HG03439 (cell line): ENCODE results near the gene KIAA1586.
"Not testable (repeated sequence)": the region's sequence is repeated elsewhere in the genome, so short reads cannot be mapped to it uniquely, and the experiment has no call there.

ENCODE experiments used
- ATAC-seq: cut with Tn5 transposase; IDR thresholded peaks from one replicate; pipeline ENCODE4 v1.9.1; 2021; ENCODE audit warnings: mild to moderate bottlenecking, moderate library complexity; ENCODE audit not compliant: unreplicated experiment

Gene KIAA1586

DNA sequence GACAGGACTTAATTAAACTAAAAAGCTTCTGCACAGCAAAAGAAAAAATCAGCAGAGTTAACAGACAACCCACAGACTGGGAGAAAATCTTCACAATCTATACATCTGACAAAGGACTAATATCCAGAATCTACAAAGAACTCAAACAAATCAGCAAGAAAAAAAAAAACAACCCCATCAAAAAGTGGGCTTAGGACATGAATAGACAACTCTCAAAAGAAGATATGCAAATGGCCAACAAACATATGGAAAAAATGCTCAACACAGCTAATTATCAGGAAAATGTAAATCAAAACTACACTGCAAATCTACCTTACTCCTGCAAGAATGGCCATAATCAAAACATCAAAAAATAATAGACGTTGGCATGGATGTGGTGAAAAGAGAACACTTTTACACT, 2.4 kb upstream of the KIAA1586 start:
- ATAC-seq, result not testable (repeated sequence)

DNA sequence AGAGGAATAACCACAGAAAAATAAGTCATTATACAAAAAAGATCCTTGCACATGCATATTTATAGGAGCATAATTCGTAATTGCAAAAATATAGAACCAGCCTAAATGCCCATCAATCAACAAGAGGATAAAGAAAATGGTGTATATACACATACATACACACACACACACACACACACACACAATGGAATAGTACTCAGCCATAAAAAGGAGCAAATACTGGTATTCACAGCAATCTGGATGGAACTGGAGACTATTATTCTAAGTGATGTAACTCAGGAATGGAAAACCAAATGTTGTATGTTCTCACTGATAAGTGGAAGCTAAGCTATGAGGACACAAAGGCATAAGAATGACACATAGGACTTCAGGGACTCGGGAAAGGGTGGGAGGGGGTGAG, 1.9 kb upstream of the KIAA1586 start:
- no peak for ATAC-seq

DNA sequence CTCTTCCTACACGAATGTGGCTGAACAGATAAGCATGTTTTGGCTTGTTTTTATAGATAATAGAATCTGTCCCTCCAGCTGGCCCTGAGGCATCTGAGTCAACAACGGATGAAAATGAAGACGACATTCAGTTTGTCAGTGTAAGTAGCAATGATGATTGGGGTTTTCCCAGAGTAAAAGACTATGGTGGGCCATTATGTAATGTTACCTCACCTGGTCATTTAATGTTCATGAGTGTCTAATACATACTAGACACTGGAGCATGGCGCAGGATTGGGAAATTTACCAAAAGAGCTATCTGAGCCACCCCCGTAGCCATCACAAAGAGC, 728 bp downstream of the KIAA1586 start:
- peak; percentile 32 for ATAC-seq

DNA sequence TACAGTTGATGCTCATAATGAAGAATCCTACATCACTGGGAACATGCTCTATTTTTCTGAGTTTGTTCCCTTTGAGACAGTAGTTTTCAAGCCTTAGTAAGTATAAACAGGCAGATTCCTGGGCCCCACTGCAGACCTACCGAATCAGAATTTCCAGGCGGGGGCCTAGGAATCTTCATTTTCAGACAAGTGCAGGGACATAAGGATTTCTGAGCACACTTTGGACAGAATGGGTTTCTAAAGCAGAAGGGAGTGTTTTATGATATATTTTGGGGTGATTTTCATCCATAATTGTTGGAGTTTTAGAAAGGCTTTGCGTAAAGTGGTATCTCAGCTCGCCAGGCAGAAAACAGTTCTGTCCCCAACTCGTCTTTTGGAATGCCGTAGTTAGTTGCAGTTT, 1.4 kb downstream of the KIAA1586 start:
- not testable (repeated sequence) for ATAC-seq

DNA sequence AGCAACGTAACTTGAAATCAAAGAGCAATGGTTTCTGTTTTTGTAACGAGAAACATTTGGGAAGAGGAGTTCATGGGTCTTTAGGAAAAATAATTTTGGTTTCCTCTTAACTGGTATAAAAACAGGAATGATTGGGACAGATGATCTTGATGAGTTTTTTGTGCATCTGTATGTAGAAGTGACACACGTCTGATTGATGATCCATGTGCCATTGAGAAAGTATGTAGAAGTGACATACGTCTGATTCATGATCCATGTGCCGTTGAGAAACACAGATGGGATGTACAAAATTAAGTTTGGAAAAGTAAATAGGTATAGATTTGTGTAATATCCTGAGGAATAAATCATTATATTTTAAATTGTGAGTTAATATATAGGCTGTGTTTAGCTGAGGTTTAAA, 2.1 kb downstream of the KIAA1586 start:
- no peak for ATAC-seq

DNA sequence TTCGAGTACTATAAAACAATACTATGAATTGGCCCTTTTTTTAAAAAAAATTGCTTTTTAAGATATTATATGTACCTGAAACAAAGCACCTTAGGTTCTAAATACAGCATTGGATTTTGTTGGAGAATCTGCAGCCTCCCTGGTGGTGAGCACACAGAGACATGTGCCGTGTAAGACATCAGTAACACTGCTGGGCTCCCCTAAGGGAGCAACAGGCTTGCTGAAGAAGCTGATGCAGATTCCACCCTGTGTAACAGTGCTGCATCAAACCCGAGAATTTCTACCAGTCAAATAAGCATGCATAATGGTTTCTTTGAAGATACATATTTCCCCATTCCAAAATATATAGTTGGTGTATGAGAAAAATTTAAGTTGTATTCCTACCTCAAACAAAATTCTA, 17.4 kb downstream of the KIAA1586 start:
- ATAC-seq, result no peak

DNA sequence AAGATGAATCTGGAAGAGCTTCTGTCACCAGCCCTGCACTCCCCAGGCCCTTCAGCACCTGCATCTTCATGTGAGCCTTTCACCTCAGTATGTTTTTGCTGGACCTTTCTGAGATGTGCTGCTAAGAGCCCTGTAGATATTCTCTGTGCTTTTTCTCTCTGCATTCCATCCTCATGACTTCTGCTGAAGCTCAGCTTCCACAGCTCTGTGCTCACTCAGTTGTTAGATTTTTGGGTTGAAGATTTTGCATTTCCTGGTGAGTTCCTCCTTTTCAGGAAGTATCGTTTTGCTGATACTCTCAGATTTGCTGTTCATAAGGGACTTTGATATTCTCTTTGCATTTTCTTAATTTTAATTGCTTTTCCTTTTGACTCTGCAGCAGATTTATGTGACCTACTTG, 18.3 kb downstream of the KIAA1586 start:
- ATAC-seq, result no peak

DNA sequence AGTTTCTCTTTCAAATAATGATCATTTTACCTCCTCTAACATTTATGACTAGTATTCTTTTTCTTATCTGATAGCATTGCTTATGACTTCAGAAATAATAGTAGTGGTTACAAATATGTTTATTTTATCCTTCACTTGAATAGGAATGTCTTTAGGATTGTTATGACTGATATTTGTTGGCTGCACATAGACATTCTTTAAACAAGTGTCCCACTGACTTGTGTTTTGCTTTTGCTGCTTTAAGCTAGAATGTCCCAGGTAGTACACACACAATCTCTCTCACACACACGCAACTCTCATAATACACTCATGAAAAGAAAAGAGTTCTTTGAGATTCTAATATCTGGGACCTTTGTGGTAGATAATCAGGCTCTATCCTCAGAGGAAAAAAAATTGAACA, 21.6 kb downstream of the KIAA1586 start:
- ATAC-seq, result no peak

DNA sequence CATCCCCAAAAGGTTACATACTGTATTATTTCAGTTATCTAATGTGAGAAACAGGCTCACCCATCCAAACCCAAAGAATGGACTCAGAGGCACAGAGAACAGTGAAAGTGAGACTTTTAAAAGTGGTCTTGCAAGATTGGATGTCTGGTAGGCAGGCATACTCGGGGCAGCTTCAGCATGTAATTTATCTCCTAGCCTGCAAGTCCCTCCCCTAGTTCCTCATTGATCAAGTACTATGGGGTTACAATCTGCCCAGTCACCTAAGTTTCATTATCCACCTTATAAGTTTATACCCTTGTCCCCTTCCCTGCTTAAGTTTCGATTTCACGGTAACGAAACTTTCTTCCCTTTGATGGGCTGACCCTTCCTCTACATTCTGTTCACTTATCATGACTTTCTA, 22.7 kb downstream of the KIAA1586 start:
- ATAC-seq, result no peak

DNA sequence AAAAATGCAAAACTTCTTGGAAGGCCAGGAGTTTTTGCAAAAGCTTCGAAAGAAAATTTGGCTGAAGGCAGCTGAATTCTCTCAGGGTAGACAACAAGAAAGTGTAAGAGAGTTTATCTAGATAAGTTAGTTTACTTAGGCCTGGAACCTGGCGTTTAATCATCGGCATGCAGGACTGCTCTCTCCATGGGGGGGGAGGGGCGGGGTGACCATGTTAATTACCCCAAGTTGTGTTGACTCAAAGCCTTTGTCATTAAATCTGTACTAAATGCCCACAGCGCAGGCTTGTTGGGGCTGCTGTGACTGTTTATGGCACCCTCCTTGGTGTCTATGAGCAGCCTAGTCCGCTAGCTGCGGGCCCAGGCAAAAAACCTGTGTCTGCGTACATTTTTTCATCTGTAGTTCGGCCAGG, 23.4 kb downstream of the KIAA1586 start:
- no peak for ATAC-seq

DNA sequence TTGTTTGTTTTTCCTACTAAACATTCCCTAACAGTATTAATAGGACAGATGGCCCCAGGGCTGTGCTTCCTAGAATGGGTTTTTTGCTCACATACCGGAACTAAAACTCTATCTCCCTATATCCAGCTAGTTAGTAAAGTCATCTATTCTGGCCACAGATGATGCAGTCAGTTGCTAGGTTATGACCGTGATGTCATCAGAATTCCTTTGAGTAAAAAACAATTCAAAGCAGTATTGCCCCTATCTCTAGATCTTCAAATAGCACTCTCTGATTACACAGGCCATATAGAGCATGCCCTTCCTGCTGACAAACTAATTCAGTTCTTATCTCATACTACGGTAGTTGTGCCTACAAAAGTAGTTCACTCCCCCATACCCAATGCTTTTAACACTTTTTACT, 25.6 kb downstream of the KIAA1586 start:
- no peak for ATAC-seq

DNA sequence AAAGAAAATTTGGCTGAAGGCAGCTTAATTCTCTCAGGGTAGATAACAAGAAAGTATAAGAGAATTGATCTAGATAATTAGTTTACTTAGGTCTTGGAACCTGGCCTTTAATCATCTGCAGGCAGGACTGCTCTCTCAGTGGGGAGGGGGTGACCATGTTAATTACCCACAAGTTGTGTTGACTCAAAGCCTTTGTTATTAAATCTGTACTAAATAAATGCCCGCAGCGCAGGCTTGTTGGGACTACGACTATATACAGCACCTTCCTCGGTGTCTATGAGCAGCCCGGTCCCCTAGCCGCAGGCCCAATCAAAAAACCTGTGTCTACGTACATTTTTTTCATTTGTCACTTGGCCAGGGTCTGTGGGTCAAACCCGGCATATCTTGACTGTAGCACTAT, 27.9 kb downstream of the KIAA1586 start:
- ATAC-seq, result no peak

DNA sequence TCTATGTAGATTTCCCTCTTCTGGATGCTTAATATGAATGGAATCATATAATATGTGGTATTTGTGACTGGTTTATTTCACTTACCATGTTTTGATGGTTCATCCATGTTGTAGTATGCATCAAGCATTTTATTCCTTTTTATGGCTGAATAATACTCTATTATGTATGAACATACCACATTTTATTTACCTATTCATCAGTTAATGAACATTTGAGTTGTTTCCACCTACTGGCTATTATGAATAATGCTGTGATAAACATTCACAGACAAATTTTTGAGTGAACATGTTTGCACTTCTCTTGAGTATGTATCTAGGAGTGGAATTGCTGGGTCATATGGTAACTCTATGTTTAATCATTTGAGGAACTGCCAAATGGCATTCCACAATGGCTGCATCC, 28.6 kb downstream of the KIAA1586 start:
- no peak for ATAC-seq

DNA sequence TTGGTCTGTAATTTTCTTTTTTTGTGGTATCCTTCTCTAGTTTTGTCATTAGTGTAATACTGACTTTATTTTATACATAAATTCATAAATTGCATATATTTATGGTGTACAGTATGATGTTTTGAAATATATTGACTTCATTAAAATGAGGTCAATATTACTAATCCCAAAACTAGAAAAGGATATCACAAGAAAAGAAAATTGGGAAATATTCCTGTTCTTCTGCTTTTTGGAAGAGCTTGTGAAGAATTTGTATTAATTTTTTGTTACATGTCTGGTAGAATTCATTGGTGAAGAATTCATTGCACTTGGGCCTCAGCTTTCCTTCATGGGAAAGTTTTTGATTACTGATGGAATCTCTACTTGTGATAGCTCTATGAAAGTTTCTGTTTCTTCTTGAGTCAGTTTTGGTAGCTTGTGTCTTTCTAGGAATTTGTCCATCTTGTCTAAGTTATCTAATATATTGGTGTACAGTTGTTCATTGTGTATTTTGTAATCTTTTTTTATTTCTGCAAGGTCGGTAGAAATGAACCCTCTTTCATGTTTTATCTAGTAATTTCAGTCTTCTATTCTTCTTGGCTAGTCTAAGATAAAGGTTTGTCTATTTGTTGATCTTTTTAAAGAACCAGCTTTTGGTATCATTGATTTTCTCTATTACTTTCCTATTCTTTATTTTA, 32.2 kb downstream of the KIAA1586 start:
- no peak for ATAC-seq

DNA sequence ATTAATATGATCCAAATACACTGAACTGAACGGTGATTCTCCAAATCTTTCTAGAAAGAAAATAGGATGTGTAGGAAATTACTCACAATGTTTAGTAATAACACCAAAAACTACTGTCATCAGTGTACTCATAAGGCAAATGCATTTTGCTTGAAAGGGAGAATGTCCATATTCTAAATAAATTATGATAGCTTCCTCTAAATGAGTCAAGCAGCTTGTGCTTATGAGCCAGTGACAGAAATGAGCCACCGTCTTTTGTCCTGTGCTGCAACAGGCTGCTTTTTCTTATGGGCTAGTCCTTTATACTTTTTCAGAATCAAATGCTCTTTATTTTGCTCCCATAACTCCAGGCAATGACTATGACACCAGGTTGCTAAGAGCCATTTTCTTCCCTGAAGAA, 39.0 kb downstream of the KIAA1586 start:
- no peak for ATAC-seq

DNA sequence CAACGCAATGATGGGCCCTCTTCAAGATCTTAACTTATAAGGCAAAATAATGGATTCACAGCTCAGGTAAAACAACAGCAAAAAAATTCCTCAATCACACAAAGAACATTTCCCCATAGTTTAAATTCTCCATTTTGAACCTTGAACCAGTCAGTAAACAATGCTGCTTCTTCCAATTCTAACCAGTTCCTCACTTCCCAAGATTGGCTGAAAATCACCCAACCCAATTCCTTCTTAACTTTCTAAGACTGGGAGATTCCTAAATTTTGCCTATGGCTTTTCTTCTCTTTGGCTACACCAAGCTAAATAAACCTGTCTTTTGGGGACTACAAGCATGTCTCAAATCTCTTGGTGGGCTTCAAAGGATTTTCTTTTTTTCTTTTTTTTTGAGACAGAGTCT, 40.4 kb downstream of the KIAA1586 start:
- no peak for ATAC-seq

DNA sequence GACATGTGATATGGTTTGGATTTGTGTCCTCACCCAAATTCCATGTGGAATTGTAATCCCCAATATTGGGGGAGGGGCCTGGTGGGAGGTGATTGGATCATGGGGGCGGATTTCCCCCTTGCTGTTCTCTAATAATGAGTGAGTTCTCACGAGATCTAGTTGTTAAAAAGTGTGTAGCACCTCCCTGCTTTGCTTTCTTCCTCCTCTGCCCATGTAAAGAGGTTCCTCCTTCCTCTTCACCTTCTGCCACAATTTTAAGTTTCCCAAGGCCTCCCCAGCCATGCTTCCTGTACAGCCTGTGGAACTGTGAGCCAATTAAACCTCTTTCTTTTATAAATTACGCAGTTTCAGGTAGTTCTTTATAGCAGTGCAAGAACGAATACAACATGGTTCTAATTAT, 41.4 kb downstream of the KIAA1586 start:
- ATAC-seq, result no peak

DNA sequence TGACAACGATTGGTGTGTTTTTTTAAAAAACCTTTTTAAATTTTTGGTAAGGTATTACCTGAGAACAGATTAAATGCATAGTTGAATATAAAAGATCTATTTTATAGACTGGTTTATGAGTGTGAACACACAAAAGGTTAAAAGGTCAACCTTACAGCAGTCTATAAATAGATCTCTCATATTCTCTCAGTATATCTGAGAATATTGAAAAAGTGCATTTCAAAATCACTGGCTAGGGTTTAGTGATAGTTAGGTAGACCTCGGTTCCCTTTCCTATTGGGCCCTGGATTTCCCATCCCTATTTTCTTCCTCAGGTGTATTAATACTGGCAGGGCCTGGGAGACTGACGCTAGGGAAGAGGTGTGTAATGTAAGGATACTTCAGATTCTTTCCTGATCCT, 42.8 kb downstream of the KIAA1586 start:
- ATAC-seq, result no peak

DNA sequence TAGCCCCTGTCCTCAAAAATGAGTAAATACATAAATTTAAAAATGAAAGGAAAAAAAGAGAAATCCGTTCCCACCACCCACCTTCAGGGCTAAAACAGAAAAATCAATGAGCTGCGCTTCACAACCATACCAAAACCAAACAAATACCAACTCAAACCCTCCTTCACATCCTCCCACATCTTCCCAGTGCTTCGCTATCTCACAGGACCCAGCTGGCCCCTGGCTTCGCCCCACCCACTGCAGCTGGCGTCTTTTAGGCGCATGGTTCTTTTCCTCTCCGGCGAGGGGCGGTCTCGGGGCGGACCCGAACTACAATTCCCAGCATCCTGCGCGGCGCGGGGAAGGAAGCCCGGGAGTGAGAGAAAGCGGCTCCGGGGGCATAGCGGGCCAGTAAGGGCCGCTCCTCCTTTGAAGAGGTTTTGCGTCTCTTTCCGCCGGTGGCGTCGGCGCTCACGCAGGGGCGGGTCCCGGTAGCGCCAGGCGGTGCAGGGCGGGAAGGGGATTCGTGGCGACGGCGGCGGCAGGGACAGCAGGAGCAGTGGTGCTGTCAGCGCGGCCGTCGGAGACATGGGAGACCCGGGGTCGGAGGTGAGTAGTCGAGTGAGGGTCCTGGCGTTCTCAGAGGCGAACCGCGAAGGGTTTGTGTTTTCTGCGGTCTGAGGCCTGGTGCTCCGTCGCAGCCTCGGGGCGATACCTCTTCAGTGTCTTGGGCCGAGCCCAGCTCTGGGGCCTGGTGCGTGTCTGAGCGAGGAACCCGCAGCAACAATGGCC, 43.4 kb downstream of the KIAA1586 start, which contains the start of gene ZNF451:
ZNF451 (plus strand) TSS at position 502 of the 771 bp plus-strand sequence; CDS start at position 568, 66 bp downstream.
- peak; percentile 94 for ATAC-seq

DNA sequence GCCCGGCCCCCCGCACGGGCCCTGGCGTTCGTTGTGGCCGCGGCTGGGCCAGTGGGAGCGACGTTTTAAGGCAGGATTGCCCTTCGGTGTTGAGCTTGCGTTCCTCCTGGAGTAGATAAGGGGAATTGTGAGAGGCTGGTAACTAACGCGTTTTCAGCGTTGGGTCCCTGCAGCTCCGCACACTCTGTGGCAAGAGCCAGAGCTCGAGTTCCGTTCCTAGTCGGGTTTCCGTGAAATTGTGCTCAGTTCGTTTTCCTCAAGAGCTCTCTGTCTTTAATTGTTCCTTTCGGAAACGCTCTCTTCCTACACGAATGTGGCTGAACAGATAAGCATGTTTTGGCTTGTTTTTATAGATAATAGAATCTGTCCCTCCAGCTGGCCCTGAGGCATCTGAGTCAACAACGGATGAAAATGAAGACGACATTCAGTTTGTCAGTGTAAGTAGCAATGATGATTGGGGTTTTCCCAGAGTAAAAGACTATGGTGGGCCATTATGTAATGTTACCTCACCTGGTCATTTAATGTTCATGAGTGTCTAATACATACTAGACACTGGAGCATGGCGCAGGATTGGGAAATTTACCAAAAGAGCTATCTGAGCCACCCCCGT, 44.1 kb downstream of the KIAA1586 start:
- ATAC-seq, result peak; percentile 16

DNA sequence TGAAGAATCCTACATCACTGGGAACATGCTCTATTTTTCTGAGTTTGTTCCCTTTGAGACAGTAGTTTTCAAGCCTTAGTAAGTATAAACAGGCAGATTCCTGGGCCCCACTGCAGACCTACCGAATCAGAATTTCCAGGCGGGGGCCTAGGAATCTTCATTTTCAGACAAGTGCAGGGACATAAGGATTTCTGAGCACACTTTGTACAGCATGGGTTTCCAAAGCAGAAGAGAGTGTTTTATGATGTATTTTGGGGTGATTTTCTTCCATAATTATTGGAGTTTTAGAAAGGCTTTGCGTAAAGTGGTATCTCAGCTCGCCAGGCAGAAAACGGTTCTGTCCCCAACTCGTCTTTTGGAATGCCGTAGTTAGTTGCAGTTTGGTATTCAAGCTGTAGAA, 44.9 kb downstream of the KIAA1586 start:
- not testable (repeated sequence) for ATAC-seq

DNA sequence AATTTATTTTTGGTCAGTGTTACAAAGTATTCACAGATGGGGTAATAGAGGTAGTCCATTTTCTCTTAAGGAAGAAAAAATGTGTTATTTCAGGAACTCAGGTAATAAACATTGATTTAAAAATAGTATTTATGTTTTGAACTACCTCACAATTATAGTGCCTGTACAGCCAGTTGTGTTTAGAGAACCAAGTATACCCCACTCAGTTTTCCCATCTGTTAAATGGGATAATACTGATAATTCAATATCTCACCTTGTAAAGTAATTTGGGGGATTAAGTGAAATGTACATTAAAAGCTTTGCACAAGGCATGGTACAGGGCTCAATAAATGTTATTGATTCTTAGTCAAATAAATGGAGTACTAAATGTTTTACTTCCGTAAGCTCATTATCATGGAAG, 48.2 kb downstream of the KIAA1586 start:
- ATAC-seq, result no peak
